HG02610 (cell line): Measurements from ENCODE around the gene ATXN7L2.
"Not testable (repeated sequence)": the region's sequence is repeated elsewhere in the genome, so short reads cannot be mapped to it uniquely, and the experiment has no call there.

Experiments used
- ATAC-seq: cut with Tn5 transposase; IDR thresholded peaks from one replicate; pipeline ENCODE4 v1.9.1; 2021; ENCODE audit warnings: mild to moderate bottlenecking, moderate library complexity; ENCODE audit not compliant: unreplicated experiment

ATXN7L2 gene, protein sequence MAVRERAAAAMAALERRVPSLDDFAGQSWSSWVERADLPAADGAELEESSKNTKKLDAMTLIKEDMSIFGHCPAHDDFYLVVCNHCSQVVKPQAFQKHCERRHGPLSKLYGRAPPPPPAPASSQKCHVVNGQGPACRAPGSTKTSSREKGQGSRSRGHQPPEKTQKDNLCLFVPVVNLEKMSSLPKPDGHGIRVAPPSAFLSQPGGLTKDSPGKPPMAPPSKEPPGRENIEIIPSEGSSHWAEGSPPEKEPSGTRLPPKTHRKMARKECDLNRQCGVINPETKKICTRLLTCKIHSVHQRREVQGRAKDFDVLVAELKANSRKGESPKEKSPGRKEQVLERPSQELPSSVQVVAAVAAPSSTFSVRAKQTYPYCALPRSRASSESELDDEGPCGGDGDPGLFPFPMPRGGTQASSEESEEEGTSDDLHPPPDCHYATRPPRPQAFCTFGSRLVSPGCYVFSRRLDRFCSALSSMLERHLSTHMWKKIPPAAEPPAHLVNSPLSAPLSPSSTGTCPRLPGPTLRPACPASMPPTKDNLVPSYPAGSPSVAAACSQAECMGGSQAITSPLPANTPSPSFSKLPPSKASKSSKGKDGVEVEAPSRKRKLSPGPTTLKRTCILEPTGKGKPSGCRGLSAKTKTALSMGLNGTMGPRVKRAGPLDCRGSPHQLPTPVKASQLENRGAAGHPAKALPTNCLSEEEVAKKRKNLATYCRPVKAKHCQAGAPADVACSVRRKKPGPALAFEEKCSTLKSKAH

DNA sequence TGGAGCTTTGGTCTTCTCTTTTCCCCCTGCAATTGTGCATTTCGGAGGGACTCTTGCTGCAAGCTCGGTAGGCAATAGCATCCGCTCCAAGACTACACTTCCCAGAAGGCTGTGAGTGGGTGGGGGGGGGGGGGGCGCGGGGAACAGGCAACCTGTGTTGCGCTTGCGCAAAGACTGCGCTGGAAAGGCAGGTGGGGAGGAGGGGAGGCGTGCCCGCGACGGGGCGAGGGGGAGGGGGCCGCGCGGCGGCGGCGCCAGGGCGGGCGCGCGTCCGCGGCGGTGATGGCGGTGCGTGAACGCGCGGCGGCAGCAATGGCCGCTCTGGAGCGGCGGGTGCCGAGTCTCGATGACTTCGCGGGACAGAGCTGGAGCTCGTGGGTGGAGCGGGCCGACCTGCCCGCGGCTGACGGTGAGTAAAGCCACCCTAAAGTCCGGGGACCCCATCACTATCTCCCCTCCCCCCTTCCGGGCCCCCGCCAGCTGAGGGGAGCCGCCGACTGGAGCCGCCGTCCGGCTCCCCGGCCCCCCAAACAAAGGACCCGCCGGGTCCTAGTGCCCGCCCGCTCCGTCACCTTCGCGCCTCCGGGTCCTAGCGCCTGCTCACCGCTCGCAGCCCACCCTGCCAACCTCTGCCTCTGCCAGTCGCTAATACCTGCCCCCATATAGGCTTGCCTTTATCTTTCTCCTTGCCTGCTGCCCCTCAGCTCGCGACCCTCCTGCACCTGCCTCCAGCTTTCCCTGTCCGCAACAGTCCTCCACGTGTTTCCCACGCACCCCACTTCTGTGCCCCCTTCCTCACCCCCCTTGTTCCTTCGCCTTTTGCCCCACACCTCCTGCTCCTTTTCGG lies at the start of gene ATXN7L2:
Gene ATXN7L2, plus strand, starts transcription at position 234 of the 847 bp plus-strand sequence. Its CDS starts 49 bp downstream, at position 283.
- peak; percentile 80 for ATAC-seq

DNA sequence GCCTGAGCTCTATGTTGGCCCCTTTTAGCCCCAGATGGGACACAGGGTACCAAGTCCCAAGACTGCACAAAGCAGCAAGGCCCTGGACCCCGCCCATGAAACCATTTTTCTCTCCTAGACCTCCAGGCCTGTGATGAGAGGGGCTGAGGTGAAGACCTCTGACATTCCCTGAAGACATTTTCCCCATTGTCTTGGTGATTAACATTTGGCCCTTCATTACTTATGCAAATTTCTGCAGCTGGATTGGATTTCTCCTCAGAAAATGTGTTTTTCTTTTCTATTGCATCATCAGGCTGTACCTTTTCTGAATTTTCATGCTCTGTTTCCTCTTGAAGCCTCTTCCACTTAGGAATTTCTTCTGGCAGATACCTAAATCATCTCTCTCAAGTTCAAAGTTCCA lies 49.2 kb upstream of the ATXN7L2 start:
- ATAC-seq: no peak

DNA sequence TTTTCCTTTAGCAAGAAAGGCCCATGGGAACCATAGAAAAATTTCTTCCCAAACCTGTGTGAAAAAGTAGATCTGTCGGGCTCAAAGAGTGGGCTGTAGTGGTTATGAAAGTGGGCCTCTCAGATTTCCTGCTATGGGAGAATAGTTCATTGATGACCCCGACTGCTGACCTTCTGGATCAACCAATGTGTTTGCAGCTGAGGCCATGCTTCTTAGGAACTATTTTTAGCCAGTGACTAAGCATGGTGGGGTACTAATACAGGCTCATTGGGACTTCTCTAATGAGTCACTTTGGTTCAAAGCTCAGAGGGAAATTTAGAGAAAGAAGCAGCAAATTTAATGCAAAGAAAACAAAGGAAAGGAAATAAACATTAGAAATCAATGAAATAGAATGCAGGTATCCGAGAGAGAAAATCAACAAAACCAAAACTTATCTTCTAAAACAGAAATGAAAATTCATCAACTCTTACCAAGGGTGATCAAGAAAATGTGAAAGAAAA lies 44.9 kb upstream of the ATXN7L2 start:
- ATAC-seq: no peak

DNA sequence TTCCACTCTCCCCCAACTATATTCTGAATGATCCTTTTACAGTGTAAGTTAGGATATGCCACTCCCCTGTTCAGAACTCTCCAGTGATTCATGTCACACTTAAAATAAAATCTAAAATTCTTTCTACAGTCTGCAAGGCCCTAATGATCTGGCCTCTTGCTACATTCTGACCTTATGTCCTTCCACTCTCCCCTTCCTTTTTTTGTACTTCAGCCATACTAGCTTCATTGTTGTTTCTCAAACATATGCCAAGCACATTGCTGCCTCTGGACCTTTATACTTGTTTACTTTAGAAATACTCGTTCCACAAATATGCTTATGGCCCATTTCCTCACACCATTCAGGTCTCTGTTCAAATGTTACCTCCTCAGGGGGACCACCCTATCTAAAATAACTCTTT lies 42.6 kb upstream of the ATXN7L2 start:
- no peak for ATAC-seq

DNA sequence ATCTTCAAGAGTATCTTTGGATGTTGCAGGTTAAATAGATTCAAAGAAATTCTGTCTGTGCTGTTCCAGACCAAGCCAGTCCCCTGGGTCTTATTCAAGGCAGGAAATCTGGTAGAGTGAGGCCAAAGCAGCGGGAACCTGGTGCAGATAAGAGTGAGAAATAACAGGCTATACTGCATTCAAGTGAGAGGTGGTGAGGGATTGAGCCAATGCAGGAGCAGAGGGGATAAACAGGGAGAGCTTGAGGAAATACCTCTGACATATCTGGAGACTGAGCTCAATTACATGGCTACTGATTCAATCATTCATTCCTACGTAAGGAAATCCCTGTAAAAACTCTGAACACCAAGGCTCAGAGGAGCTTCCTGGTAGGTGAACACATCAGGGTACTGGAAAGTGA lies 40.2 kb upstream of the ATXN7L2 start:
- no peak for ATAC-seq

DNA sequence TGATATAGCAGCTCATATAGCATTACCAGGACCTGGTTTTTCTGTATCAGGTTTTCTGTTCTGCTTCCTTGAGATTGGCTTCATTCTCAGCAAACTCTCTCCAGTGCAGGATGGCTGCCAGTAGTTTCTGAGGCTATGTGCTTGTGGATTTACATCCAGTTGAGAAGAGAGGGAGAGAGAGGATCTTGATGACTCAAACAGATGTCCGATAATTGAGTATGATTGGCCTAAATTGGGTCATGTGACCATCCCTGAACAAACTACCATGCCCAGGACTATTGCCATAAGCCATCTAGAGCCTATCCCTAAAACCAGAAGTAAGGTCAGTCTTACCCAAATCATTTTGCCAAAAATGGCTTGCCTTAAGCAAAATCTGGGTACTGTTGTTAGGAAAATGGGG lies 39.4 kb upstream of the ATXN7L2 start:
- ATAC-seq: no peak

DNA sequence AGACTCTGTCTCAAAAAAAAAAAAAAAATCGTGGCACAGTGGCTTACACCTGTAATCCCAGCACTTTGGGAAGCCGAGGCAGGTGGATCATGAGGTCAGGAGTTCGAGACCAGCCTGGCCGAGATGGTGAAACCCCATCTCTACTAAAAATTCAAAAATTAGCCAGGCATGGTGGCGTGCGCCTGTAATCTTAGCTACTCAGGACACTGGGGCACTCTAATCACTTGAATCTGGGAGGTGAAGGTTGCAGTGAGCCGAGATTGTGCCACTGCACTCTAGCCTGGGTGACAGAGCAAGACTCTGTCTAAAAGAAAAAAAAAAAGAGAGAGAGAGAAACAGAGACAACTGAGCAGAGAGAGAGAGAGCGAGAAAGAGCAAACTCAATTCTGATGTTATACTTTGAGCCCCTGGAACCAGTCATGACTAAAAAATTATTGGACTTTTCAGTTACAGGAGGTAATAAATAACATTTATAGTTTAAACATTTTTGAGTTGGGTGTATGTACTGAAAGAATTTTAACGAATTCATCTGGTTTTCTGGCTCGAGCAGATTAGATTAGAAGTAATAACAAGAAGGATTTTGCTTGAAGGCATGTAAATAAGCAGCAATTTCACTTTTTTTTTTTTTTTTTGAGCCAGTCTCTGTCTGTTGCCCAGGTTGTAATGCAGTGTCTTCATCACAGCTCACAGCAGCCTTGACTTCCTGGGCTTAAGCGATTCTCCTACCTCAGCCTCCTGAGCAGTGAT lies 37.6 kb upstream of the ATXN7L2 start:
- ATAC-seq: not testable (repeated sequence)

DNA sequence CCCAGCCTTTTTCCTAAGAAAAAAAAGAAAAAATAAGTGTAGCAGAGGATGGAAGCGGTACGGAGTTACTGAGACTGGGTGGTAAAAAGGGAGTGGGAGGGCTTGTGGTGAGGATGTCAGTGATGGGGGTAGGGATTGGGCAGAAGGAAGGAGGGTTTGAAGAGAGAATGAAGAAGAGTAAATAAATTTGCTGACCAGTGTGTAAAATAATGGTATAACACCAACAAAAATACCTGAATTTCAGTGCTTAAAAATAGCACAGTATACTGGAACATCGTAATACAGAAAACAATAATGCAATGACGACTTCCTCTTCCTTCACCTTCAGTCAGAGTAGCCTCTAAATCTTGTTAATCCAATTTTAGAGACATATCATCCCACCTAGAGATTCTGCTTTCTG lies 36.2 kb upstream of the ATXN7L2 start:
- no peak for ATAC-seq

DNA sequence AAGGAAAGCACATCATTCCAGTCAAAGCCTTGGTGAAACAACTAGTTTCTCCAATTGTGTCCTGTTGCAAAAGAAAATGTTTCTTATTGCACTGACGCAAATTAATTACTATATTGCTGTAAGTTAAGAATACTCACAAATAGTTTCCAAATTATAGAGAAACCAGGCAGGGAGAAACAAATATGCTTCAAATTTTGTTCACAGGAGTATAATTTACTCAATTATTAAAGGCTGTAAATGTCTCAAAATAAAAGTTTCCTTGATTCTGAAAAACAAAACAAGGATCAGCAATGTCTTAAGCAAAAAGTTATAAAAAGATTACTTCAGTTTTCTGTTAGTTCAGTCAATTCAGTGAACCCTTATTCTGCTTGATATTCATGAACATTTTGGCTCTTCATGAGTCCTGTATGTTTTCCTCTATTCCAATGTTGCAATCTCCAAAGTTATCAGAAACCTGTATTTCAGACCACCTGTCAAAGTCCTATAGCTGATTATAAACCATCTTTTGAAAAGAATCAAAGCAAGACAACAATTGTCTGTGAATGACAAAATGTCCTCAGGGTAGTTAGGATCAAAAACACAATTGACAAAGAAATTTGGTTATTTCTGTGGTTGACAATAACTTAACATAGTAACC lies 29.1 kb upstream of the ATXN7L2 start:
- ATAC-seq: no peak

DNA sequence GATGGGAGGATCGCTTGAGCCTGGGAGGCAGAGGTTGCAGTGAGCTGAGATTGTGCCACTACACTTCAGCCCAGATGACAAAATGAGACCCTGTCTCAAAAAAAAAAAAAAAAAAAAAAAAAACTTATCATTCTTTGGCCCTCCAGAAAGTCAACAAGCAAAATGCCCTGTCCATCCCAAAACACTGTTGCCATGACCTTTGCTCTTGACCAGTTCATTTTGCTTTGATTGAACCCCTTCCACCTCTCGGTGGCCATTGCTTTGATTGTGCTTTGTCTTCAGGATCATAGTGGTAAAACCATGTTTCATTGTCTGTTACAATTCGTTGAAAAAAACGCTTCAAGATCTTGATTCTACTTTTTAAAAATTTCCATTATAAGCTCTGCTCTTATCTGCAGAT lies 25.9 kb upstream of the ATXN7L2 start:
- ATAC-seq: no peak

DNA sequence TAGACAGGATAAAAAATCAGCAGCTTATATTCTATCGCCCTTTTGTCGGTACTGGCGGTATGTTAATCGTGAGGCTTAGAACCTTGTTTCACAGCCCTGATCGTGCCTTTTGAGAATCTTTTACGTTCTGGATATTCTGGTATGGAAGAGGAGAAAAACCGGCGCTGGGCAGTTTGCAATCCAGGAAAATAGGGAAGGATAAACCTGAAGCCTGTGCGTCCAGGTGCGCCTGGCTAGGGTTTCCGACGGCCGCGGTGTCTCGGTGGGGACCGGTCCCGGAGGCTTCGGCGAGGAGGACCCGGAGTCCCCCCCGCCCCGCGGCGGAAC lies 17.6 kb upstream of the ATXN7L2 start:
- no peak for ATAC-seq

DNA sequence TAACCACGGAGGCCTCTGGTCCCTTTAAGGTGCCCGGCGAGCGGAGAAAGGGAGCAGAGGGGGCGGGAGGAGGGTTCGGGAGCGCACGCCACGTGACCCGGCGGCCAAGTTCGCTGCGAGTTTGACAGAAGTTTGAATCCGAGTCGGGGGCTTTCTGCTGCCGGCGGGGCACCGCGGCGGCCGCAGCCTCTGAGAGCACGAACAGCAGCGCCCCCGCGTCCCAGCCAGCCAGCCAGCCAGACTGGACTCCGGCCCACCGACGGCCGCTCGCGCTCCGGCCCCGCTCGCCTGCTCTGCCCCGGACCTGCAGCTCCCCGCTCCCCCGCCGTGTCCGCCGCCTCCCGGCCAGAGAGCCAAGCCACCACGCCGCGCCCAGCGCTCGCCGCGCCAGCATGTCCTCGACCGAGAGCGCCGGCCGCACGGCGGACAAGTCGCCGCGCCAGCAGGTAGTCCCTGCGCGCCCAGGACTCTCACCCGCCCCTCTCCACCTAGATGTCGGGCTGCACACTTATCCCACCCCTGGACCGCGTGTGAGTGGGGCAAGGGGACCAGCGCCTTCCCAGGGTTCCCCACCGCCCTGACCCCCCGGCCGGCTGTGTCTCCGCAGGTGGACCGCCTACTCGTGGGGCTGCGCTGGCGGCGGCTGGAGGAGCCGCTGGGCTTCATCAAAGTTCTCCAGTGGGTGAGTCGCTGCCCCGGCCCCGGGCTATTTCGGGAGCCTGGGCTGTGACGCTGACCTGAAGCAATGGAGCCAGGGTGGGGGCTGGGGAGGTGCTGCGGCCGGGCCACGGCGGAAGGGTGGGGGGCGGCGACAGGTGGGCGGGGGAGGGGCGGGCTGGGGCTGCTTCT lies 17.0 kb upstream of the ATXN7L2 start, which contains the start of gene SYPL2:
Gene SYPL2, plus strand, starts transcription at position 95 of the 849 bp plus-strand sequence. Its CDS starts 298 bp downstream, at position 393.
- ATAC-seq: no peak

DNA sequence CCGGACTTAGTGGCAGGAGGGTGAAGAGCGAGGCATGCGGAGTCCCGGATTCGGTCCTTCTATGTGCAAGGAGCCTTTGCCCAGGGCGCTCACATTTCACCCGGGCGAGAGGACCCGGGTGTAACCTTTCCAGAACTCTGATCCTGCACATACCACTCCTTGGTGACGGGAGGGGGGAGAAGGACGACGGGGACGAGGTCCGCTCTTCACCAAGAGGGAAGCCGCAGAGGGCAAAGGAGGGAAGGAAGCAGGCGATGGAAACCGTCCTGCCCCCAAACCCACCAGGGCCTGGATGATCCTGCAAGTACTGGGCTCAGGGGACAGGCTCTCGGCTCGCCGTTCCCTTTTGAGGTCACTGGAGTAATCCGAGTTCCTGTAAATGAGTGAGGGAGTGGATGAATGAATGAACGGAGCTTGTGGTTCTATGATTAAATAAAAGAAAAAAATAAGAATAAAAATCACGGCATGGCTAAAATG lies 16.4 kb upstream of the ATXN7L2 start:
- ATAC-seq: no peak

DNA sequence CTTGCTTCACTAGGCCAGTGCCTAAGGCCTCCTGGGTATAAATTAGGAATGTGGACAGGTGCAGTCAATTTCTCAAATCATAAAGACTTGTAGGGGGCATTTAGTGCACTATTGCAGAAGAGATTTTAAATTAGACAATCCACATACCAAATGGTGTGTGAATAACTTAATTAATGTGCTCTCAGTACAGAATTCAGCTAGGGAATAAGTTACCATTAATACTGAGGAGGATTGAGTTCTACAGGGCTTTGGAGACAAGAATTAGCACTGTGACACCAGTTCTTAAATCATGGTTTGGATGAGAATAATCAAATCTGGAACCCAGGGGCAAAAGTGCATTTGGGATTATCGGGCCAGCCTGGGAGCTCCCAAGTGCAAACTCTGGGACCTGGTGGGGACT lies 15.6 kb upstream of the ATXN7L2 start:
- ATAC-seq: no peak

DNA sequence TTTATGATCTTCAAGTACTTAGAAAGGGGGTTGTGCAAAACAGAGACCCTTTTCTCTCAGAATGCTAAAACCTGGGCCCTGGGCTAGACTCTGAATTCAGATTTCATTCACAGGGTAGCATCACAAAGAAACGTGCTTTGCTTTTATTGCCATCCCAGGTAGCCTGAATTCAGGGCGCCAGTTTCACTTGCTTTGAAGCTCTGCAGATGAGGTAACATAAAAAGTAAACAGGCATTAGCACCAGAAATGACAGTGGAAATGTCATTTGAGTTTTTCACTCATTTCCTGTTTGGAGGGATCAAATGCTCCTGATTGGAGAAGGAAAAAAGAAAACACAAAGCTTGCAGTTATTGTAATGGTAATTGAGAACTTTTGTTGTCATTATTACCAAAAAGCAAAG lies 14.8 kb upstream of the ATXN7L2 start:
- ATAC-seq: no peak

DNA sequence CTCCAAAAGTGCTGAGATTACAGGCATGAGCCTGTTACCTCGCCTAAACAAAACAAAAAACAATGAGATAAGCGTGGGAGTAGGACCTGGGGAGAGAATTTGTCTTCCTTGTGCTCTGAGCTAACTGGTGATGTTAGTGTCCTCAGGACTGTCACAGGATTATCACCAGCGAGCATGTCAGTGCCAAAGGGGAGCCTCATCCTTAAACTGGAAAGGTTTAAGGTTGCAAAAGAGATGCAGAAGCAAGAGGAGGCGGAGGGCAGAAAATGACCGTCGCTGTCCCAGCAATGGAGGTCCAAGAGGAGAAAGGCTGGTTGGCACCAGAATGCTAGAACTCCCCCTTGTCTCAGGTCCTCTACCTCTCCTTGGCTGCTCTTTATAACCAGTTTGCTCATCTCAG lies 13.5 kb upstream of the ATXN7L2 start:
- no peak for ATAC-seq

DNA sequence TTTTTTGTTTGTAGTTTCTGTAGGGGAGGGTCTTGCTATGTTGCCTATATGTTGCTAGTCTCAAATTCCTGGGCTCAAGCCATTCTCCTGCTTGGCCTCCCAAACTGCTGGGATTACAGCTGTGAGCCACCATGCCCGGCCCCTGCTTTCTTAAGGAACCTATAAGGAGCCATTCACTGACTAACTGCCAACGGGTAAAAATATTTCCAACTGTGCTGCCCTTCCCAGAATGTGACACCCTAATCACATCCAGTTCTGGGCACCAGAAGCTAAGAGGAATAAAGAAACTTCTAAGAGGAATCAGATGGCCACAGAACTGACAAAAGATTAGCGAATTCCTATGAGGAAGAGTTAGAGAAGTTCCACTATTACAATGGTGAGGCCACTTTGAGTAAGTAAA lies 10.9 kb upstream of the ATXN7L2 start:
- ATAC-seq: no peak

DNA sequence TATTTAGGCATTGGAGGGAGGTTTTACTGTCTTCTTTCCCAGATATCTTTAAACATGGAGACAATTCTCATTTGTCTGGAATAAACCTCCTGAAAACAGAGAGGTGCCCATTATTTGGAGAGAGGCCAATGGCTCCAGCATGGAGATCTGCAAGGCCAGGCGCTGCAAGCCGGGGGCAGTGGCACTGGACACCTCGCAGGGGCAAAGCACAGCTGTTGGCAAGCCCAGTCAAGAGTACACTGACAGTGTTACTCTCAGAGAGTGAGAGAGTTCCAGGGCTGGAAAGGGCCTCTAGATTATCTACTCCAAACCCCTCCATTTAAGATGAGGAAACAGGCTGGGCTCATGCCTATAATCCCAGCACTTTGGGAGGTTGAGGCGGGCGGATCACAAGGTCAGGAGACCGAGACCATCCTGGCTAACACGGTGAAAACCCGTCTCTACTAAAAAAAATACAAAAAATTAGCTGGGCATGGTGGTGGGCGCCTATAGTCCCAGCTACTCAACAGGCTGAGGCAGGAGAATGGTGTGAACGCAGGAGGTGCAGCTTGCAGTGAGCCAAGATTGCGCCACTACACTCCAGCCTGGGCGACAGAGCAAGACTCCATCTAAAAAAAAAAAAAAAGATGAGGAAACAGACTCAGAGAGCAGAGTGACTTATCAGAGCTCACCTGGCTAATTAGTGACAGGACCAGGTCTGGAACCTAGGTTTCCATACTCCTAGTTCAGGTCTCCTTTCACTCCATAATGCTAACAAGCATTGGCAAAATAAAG lies 10.2 kb upstream of the ATXN7L2 start:
- not testable (repeated sequence) for ATAC-seq
